ENCODE measurements around the gene YY2.
"Not testable (repeated sequence)": the region's sequence is repeated elsewhere in the genome, so short reads cannot be mapped to it uniquely, and the experiment has no call there.

Gene YY2

DNA sequence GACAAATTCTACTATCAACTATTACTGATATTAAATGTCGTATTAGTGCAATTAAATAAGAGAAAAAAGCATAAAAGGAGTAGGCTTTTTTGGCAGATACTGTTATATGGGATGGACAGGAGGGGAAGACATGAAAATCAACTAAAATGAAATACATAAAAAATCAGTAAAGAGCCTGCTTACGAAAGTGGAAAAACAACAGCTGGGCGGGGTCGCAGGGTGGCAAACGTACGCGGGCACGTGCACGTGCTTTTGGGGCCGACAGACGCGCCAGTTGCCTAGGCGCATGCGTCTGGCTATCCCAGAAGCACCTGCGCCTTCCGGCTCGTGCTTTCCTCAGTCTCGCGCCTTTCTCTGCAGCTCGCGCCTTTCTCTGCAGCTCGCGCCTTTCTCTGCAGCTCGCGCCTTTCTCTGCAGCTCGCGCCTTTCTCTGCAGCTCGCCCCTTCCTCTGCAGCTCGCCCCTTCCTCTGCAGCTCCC, at the start of gene YY2:
TSS of gene YY2 (plus strand) at position 51 of the 479 bp plus-strand sequence. CDS start 498 bp downstream, outside the sequence.
- intact Hi-C loops (cut with DNase I), result no loop called here
- DNase-seq, result no peak

GRCh38 chrX:21806691-21807090, 49.1 kb upstream of the YY2 start:
- intact Hi-C loops (cut with DNase I), result no loop called here
- DNase-seq, result no peak

- intact Hi-C loops (cut with DNase I), result no loop called here
- DNase-seq, result no peak
Measured at GRCh38 chrX:21811832-21812231, 44.0 kb upstream of the YY2 start.

- DNase-seq, result no peak
- intact Hi-C loops (cut with DNase I), result no loop called here
Measured at GRCh38 chrX:21812628-21813027, 43.2 kb upstream of the YY2 start.

- DNase-seq, result no peak
- intact Hi-C loops (cut with DNase I), result no loop called here
Measured at GRCh38 chrX:21813612-21814368, 42.0 kb upstream of the YY2 start.

DNA sequence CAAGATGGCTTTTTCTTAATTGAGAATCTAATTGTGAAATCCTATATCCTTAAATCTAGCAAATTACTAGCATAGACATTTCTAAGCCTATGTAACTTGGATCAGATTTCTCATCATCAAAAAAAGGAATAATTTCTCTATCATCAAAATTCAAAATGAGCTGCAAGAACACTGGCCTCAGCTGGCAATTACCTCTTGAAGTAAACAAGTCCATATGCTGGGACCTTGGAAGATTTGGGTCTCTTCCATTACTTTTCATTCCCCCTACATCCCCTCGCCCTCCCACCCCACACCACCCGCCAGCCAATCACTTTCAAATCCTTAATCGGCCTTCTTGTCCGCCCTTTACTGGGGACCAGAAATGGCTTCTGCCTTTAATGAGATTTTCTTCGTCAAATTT, 39.7 kb upstream of the YY2 start:
- DNase-seq, result no peak

DNA sequence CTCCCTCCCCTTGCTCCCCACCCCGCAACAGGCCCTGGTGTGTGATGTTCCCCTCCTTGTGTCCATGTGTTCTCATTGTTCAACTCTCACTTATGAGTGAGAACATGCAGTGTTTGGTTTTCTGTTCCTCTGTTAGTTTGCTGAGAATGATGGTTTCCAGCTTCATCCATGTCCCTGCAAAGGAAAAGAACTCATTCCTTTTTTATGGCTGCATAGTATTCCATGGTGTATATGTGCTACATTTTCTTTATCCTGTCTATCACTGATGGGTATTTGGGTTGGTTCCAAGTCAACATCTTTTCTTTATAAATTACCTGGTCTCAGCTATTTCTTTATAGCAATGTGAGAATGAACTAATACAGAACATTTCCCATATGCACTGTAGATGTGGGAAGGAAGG, 35.6 kb upstream of the YY2 start:
- DNase-seq; intact Hi-C loops (cut with DNase I): not testable (repeated sequence)

More for the DNA sequence above, 39.7 kb upstream of the YY2 start:
- intact Hi-C loops (cut with DNase I), result no loop called here

- intact Hi-C loops (cut with DNase I), result no loop called here
- DNase-seq, result no peak
Measured at GRCh38 chrX:21821875-21822274, 33.9 kb upstream of the YY2 start.

- intact Hi-C loops (cut with DNase I), result no loop called here
Measured at GRCh38 chrX:21831496-21831895, 24.3 kb upstream of the YY2 start.

DNA sequence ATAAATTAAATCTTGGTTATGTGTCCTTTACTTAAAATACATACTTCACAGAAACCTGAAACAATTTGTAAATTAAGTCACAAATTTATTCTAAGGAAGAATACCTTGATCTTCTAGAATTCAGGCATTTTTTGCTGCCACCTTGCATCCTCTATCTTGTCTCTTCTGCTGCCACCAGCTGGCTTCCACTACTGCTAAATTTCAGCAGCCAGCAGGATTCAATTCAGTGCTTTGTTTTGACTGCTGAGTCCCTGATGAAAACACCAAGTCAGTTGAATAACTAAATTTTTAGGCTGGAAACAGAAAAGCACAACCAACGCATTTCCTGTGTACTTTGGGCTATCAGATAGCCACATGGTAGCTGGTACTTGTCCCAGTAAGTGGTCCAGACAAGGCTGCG, 18.7 kb upstream of the YY2 start:
- DNase-seq, result peak in 1 of 10 donors; percentile 9
- intact Hi-C loops (cut with DNase I), result no loop called here

More at GRCh38 chrX:21831496-21831895, 24.3 kb upstream of the YY2 start:
- DNase-seq, result no peak

- DNase-seq, result no peak
- intact Hi-C loops (cut with DNase I), result no loop called here
Measured at GRCh38 chrX:21838937-21839333, 16.9 kb upstream of the YY2 start.

GRCh38 chrX:21839334-21840192, 16.2 kb upstream of the YY2 start, which contains the start of gene MBTPS2:
TSS of gene MBTPS2 (plus strand) at chrX:21839617. CDS start at chrX:21839735, 118 bp downstream.
- DNase-seq, result peak; percentile 71 to 97 (median 76)
- intact Hi-C loops (cut with DNase I), result no loop called here

GRCh38 chrX:21840193-21840545, 15.6 kb upstream of the YY2 start:
- intact Hi-C loops (cut with DNase I), result no loop called here
- no peak for DNase-seq

GRCh38 chrX:21843179-21843578, 12.6 kb upstream of the YY2 start:
- no peak for DNase-seq
- intact Hi-C loops (cut with DNase I), result no loop called here

- intact Hi-C loops (cut with DNase I), result no loop called here
- no peak for DNase-seq
Measured at GRCh38 chrX:21845096-21845495, 10.7 kb upstream of the YY2 start.

GRCh38 chrX:21847342-21847741, 8.4 kb upstream of the YY2 start:
- intact Hi-C loops (cut with DNase I), result no loop called here
- DNase-seq, result no peak

GRCh38 chrX:21853578-21853977, 2.2 kb upstream of the YY2 start:
- no peak for DNase-seq
- intact Hi-C loops (cut with DNase I), result no loop called here

DNA sequence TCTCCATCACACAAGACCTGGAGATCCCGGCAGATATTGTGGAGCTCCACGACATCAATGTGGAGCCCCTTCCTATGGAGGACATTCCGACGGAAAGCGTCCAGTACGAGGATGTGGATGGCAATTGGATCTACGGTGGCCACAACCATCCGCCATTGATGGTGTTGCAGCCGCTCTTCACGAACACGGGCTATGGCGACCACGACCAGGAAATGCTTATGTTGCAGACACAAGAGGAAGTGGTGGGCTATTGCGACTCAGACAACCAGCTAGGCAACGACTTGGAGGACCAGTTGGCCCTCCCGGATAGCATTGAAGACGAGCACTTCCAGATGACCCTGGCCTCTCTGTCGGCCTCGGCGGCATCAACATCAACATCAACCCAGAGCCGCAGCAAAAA, 717 bp downstream of the YY2 start:
- intact Hi-C loops (cut with DNase I), result no loop called here
- no peak for DNase-seq

- intact Hi-C loops (cut with DNase I), result no loop called here
- DNase-seq, result no peak
Measured at GRCh38 chrX:21863241-21863640, 7.5 kb downstream of the YY2 start.

DNA sequence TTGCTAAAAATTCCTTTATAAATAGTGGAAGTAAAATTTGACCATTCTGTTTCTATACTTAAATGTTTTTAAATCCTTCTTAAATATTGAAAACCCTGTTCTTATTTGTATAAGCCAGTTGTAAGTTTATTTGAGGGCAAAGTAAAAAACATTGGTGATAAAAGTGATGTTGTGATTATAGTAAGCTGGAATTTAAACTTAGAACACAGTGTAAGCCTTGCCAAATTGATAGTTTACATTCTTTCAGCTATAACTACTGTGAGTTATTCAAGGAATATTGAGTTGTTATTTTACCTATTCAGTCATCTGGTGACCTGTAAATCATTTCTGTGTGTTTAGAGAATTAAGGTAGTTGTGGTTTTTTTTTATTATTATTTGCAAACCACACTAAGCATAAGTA, 9.6 kb downstream of the YY2 start:
- intact Hi-C loops (cut with DNase I), result no loop called here
- DNase-seq, result no peak

- DNase-seq, result no peak
- intact Hi-C loops (cut with DNase I), result no loop called here
Measured at GRCh38 chrX:21870494-21870893, 14.7 kb downstream of the YY2 start.

Data from posterior cingulate gyrus (tissue), 11 donors.